CD4-positive, alpha-beta T cell treated with Interleukin-12 subunit alpha and Interleukin-12 subunit beta, for 1 hour (primary cell): ENCODE data around the gene PDZD8.
A peak's percentile ranks its signal among the peaks of the same experiment; 100 is the strongest.

Source experiments
- DNase-seq: peaks from one replicate; pipeline ENCODE4 v3.0.0-alpha.2; 2020

Gene PDZD8, protein sequence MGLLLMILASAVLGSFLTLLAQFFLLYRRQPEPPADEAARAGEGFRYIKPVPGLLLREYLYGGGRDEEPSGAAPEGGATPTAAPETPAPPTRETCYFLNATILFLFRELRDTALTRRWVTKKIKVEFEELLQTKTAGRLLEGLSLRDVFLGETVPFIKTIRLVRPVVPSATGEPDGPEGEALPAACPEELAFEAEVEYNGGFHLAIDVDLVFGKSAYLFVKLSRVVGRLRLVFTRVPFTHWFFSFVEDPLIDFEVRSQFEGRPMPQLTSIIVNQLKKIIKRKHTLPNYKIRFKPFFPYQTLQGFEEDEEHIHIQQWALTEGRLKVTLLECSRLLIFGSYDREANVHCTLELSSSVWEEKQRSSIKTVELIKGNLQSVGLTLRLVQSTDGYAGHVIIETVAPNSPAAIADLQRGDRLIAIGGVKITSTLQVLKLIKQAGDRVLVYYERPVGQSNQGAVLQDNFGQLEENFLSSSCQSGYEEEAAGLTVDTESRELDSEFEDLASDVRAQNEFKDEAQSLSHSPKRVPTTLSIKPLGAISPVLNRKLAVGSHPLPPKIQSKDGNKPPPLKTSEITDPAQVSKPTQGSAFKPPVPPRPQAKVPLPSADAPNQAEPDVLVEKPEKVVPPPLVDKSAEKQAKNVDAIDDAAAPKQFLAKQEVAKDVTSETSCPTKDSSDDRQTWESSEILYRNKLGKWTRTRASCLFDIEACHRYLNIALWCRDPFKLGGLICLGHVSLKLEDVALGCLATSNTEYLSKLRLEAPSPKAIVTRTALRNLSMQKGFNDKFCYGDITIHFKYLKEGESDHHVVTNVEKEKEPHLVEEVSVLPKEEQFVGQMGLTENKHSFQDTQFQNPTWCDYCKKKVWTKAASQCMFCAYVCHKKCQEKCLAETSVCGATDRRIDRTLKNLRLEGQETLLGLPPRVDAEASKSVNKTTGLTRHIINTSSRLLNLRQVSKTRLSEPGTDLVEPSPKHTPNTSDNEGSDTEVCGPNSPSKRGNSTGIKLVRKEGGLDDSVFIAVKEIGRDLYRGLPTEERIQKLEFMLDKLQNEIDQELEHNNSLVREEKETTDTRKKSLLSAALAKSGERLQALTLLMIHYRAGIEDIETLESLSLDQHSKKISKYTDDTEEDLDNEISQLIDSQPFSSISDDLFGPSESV

DNA sequence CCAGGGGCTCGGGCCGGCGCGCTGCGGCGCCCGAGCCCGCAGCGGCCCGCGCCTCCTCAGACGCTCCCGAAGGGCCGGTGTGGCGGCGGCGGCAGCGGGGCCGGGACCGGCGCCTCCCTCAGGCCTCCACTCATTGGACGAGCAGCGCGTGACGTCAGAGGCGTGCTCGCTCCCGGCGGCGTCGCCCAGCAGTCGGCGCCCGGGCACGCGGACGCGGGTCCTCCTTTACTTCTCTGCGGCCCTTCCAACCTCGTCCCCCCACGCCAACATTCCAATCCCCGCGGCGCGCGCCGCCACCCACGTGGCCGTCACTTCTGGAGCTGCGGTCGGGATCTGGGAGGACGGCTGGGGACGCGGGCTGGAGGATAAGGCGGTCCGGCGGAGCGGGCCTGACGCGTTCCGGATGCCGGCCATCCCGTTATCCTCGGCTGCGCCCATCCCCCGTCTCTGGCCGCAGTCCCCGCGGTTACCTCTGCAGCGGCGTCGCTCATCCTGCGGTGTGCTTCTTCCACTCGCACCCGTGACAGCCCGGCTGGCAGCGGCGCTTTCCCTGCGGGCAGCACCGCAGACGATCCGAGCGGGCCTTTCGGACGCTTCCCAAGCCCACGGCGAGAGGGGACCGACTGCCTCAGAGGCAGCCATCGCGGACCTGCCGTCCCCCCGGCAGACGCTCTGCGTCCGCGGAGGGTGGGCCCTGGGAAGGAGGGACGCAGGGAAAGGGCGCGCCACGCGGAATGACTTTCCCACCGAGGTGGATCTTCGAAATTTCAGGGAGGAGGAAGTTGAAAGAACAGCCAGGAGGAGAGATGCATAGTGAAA is at the start of gene PDZD8:
TSS of gene PDZD8 (minus strand) at position 81 of the 819 bp plus-strand sequence. CDS start 213 bp downstream, outside the sequence.
- peak; percentile 91 for DNase-seq

GRCh38 chr10:117424171-117424570 is 48.9 kb upstream of the PDZD8 start:
- no peak for DNase-seq

- DNase-seq, result no peak
Observed at GRCh38 chr10:117421985-117422384, 46.7 kb upstream of the PDZD8 start.

DNA sequence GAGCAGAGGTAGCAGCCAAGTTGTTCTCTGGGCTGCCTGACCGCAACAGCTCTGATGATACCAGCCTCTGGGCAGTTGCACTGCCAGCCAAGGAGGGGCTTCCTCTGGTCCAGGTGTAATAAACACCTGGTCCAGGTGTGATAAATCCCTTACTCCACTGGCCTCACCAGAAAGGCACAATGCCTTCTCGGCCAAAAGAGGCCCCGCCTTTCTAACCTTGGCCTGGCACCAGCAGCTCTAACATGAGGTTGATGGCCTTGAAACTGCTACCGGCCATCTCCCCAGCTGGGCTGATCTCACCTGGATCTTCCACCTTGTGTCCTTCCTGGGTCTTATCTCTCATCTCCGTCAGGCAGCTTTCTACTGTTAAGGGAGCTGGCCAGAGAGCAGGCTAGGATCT is 45.5 kb upstream of the PDZD8 start:
- no peak for DNase-seq

GRCh38 chr10:117419921-117420320 is 44.7 kb upstream of the PDZD8 start:
- no peak for DNase-seq

DNA sequence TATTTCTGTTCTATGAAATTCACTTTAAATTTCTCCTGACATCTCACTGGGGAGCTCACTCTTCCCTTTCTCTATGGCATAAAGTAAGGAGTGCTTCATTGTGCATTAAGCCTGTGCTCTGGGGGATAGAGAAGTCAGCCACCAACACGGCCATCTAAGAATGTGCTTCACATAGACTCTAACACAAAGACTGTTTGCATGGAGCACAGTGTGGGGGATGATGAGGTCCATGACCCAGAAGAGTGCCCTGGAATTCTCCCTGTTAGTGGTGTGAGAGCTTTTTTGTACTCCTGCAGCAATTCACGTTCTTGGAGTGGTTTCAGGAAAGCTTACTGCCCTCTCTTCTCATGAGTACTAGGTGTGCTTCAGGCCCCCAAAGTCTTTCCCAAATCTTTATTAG is 43.9 kb upstream of the PDZD8 start:
- DNase-seq, result no peak

DNA sequence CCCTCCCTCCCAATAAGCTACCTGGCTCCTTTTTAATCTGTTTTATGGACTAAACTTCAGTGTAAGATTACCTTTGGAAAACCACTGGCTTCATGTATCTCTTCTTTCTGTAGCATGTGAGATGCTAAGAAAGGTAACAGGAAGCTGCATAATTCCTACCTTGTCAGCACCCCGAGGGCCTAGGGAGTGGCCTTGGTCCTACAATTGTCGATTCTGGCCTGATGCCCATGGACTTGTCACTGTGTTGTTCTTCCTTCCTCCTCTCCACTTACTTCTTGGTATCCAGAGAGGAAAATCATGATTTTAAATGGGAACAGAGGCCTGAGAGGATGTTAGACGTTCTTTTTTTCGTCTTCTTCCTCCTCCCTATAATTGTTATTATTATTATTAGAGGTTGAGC is 42.9 kb upstream of the PDZD8 start:
- no peak for DNase-seq

DNA sequence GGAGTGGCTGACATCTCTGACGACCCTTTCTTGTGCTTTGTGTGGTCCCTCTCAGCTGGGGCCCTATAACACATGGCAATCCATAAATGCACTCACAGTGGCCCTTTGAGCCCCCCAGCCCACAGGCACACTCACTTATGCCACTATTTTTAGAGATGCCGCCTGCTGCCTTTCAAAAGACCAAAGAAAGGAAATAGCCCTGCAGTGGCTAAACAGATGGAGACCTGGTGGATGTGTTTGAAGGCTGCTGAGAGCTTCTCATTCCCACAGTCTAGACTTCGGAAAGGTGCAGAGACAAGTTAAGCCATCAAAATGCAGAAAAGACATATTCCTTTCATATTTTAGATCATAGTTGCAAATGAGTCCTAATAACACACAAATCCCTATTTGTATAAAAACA is 42.0 kb upstream of the PDZD8 start:
- no peak for DNase-seq

GRCh38 chr10:117413928-117414618 is 38.8 kb upstream of the PDZD8 start:
- no peak for DNase-seq

DNA sequence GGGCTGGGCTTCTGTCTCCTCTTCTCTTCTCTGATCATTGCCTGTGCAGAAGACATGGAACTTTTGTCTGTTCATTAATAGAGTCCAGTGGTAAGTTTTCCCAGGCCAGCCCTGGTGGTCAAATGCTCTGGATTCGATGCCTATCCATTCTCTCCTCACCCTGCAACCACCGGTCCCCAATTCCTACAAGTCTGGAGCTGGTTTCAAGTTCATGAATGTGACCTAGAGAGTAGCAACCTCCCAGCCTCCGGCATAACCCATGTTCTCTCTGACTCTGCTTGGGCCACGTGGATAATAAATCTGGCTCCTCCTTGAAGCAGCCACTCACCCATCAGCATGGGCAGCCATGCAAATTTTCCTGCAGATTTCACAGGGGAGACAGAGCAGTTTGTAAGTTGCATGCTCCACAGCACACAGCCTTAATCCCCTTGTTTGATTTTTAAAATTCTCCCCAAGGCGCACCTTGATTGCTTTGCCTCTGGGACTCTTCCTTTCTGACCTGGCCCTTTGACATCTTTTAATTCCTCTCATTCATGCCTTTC is 37.3 kb upstream of the PDZD8 start:
- DNase-seq, result no peak

- no peak for DNase-seq
Observed at GRCh38 chr10:117411479-117412399, 36.5 kb upstream of the PDZD8 start.

- DNase-seq, result no peak
Observed at GRCh38 chr10:117410557-117410956, 35.3 kb upstream of the PDZD8 start.

- no peak for DNase-seq
Observed at GRCh38 chr10:117409549-117410305, 34.5 kb upstream of the PDZD8 start.

GRCh38 chr10:117408436-117409384 is 33.5 kb upstream of the PDZD8 start:
- DNase-seq, result no peak

DNA sequence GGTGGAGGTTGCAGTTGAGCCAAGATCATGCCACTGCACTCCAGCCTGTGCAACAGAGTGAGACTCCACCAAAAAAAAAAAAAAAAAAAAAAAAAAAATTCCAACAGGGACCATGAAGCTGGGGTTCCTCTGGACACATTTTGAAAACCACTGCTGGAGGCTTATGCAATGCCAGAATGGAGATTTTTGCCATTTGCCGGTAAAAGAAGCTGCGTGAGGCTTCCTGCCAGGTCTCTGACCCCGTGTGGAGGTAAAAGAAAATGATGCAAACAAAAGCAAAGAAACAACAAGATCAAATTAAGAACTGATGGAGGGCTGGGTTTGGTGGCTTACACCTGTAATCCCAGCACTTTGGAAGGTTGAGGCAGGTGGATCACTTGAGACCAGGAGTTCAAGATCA is 30.5 kb upstream of the PDZD8 start:
- no peak for DNase-seq

DNA sequence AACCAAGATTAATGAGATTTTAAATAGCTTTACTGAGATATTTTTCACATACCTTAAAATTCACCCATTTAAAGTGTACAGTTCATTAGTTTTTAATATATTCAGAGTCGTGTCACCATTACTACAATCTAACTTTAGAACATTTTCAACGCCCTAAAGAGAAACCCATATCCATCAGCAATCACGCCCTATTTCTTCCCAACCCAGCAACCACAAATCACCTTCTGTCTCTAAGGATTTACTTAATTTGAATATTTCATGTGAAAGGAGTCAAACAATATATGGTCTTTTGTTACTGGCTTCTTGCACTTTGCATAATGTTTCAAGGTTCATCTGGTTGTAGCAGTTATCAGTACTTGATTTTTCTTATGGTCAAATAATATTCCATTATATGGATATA is 25.1 kb upstream of the PDZD8 start:
- DNase-seq, result no peak

DNA sequence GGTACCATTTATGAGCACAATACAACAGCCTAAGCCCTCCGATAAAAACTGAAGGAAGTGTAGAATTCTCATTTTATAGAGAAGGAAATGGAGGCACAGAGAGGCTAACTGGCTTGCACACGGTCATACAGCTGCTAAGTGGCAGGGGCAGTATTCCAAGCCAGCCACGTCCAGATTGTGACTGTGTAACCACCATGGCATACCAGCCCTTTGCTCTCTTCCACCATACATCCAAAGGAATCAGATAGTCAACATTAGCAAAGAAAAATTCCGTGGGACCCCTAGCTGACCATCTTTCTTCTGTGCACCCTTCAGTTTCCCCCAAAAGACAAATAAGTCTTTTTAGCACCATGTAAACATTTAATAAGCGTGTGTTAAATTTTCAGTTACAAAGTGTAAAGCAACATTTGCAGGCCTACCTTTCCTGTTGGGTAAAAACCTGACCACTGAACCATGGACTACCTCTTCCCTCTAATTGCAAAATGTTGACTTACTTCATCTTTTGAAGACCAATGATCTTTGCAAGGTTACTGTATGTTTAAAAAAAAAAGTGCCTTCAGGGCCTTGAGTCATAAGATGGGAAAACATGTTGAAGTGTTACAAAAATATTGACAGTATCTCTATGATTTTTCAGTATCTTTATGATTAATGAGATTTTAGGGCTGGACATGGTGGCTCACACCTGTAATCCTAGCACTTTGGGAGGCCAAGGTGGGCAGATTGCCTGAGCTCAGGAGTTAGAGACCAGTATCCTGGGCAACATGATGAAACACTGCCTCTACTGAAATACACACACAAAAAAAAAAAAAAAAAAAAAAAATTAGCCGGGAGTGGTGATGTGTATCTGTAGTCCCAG is 24.3 kb upstream of the PDZD8 start:
- no peak for DNase-seq
